UCSD-AML1 (cell line): ENCODE results near the gene CARD14.
"Not testable (repeated sequence)": the region's sequence is repeated elsewhere in the genome, so short reads cannot be mapped to it uniquely, and the experiment has no call there.

Source experiments
- DNase-seq: peaks from one replicate; lab custom pipeline; 2025; ENCODE audit not compliant: unreplicated experiment; lab: John Stamatoyannopoulos, UW

The CARD14 gene

GRCh38 chr17:80223142-80223815 lies 53.4 kb downstream of the CARD14 start:
- DNase-seq: no peak

GRCh38 chr17:80223838-80224497 lies 54.1 kb downstream of the CARD14 start:
- no peak for DNase-seq

- no peak for DNase-seq
Measured at GRCh38 chr17:80224683-80225082, 54.9 kb downstream of the CARD14 start.

DNA sequence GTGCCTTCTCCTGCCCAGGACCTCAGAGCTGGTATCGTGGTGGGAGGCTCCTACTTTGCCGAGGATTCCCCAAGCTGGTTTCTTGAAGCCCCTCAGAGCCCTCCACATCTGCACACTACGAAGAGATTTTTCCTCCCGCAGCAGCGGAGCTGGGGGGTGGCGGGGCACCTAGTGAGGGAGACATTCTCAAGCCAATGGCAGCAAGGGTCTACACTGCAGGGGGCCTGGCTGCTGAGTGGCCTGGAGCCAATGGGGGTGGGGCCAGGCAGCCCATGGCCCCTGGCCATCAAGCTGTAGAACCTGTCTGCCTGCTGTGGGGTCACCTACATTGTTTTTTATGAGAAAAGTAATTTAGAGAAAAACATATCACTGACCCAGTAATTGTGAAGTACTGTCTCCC lies 55.4 kb downstream of the CARD14 start:
- no peak for DNase-seq

DNA sequence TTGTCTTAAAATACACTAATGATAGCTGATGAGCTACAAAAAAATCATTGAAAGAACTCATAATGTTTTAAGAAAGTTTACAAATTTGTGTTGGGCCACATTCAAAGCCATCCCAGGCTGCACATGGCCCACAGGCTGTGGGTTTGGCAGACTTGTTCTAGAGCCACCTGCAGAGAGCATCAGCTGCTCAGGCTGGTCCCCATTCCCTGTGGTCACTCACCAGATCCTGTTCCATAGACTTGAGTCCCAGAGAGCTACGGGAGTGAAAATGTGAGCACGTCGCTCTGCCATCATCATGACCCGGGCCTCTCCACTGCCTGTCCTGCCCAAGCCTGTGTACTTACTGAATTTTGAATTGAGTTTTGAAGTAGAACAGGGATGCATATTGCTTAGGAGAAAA lies 57.3 kb downstream of the CARD14 start:
- no peak for DNase-seq

DNA sequence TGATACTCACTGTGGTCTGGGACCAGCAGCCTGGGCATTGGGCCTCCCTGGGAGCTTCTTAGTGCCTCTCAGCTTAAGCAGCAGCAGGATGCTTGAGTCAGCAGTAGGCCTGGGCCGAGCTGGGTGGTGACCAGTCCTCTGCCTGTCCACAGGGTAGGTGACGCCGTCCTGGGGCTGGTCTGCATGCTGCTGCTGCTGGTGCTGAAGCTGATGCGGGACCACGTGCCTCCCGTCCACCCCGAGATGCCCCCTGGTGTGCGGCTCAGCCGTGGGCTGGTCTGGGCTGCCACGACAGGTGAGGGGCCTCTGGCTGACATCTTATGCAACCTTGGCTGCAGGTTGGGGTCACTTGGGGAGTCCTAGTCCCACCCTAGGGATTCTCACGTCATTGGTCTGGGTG lies 57.8 kb downstream of the CARD14 start:
- no peak for DNase-seq

DNA sequence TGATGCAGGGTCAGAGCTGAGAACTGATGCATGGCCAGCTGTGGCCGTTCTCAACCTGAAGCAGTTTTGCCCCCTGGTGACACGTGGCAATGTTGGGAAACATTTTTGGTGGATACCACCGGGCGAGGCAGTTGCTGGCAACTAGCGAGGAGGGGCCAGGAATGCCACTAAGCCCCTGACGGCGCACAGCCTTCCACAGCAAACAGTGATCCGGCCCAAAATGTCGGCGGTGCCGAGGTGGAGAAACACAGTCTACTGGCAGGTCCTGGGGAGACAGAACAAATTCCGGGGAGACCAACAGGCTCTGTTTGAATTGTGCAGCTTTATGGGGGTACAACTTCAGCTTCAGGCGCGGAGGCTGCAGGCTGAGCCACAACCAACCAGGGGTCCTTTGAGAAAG lies 58.6 kb downstream of the CARD14 start:
- no peak for DNase-seq

DNA sequence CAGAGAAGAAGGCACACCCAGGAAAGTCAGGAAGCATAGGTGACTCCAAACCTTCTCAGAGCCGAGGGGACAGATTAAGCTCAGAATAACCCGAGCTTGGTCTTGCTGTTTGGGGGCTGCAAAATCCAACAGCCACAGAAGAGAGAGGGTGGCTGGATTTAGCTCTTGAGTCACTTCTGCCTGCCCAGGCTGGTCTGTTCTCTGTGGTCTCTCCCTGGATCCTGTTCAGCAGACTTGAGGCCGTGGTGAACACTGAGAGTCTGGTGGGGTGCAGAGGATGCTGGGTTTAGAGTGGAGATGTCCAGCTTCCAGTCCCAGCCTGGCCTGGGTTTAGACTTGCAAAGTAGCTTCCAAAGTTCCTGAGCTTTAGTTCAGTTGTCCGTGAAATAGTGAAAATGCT lies 59.2 kb downstream of the CARD14 start:
- no peak for DNase-seq

GRCh38 chr17:80232438-80232837 lies 62.6 kb downstream of the CARD14 start:
- no peak for DNase-seq

DNA sequence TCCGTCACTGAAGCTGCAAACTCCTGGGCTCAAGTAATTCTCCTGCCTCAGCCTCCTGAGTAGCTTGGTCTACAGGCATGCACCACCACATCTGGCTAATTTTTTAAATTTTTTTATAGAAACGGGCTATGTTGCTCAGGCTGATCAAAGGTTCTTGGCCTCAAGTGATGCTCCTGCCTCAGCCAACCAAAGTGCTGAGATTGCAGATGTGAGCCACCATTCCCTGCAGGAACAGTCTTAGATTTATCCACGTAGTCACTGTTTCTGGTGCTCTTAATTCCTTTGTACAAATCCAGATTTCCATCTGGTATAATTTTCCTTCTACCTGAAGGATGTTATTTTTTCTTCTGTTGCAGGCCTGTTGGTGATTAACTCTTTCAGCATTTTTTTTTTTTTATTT lies 63.4 kb downstream of the CARD14 start:
- DNase-seq: no peak

- no peak for DNase-seq
Measured at GRCh38 chr17:80236911-80237310, 67.1 kb downstream of the CARD14 start.

DNA sequence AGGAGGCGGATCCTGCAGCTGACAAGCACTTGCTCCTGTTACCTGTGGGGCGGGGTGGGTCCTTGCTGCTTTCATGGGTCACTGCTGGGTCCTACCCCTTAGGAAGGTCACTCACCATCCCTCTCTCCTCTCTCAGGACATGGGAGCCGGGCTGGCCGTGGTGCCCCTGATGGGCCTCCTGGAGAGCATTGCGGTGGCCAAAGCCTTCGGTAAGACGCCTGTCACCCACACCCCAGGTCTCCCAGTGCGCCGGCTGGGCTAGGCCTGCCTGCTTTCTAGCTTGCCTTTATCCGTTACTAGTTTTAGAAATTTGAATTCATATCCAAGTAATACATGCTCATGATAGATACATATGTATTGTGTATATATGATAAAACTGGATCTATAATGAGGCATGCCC lies 67.6 kb downstream of the CARD14 start:
- DNase-seq: no peak

- DNase-seq: no peak
Measured at GRCh38 chr17:80242505-80242904, 72.7 kb downstream of the CARD14 start.

DNA sequence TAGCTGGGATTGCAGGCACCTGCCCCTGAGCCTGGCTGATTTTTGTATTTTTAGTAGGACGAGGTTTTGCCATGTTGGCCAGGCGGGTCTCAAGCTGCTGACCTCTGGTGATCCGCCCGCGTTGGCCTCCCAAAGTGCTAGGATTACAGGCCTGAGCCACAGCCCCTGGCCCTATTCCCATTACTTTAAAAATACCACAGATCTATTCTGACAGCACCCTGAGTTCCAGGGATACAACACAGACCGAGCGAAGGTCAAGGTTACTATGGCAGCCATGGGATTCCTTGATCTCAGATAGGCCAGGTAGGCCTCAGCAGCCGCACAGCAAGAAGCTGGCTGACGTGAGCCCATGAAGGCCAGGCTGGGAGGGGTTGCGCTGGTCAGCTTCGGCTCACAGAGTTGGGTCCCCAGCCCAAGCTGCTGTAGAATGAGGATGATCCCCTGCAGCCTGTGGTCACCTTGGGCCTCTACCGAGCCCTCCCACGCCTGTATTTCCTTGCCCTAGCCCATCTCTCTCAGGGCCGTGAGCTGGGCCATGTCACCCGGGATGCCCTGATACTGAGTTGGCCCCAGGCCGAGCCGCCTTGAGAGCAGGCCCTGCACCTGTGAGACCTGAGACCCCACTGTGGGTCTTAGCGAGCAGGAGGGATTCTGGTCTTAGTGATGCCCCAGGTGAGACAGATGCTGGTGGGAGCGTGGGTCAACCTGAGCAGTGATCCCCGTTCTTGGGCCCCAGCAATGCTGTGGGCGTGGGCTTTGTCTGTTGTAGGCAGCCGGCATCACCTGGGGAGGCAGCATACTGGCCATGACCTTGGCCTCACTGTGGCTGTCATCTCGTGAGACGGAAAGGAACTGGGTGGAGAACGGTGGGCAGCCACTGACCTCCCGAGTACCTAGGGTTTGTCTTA lies 74.0 kb downstream of the CARD14 start:
- no peak for DNase-seq

- DNase-seq: not testable (repeated sequence)
Measured at GRCh38 chr17:80244448-80244847, 74.6 kb downstream of the CARD14 start.

DNA sequence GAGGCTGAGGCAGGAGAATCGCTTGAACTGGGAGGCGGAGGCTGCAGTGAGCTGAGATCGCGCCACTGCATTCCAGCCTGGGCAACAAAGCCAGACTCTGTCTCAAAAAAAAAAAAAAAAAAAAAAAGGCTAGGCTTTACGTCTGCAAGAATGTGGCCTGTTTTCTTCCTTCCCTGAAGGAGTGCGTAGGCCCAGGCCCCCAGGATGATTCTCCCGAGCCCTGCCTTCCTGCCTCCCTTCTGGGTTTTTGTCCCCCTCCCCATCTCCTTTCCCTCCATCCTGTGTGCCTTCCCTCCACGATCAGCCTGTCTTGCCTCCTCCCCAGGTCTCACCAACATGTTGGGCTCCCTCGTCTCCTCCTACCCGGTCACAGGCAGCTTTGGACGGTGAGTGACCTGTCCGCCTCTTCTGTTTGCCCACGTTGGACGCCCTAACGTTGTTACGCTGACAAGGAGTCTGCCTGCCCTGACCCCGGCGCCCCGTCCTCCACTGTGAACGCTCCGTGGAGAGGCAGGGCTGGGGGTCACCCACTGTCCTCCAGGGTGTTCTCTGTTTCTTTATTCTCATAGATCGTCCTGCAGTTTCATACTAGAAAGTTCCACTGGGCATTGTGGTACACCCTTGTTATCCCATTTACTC lies 75.2 kb downstream of the CARD14 start:
- DNase-seq: no peak

DNA sequence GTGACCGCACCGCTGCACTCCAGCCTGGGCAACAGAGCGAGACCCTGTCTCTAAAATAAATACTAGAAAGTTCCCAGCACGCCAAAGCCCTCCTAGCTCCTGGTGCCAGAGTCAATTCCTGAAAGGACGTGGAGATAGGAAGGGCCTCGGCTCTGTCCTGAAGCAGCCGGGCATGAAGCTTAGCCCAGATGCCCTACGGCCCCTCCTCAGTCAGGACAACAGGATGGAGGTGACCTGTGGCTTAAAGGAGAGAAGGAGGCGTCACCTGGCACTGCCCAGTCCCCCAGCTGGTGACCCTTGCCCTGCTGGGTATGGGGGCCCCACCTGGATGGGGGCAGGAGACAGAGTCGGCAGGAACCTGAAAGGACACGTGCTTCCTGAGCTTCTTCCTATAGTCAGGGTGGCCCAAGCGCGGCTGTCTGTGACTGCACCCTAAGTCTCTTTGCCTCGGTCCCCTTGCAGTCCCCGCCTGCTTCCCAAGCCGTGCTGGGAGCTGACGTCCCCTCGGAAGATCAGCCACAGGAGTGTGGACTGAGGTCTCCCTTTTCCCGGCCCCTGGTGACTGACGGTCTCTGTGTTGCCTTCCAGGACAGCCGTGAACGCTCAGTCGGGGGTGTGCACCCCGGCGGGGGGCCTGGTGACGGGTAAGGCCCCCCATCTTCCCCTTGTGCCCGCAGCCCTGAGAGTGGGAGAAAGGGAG lies 75.9 kb downstream of the CARD14 start:
- DNase-seq: no peak

GRCh38 chr17:80246266-80246681 lies 76.4 kb downstream of the CARD14 start:
- no peak for DNase-seq

DNA sequence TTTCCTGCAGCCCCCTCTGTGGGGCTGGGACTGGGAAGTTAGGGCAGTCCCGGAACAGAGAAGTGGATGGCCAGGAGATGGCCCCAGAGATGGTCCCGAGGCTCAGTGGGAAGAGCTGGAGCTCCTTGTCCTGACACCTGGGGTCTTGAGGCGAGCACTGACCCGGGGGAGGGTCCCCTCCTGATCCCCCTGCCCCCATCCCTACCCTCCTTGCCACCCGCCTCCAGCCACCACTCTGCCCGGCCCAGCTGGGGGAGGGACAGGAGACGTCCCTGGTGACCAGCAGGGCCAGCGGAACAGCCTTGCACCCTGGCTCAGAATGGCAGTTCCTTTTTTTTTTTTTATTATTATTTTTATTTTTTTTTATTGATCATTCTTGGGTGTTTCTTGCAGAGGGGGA lies 76.9 kb downstream of the CARD14 start:
- no peak for DNase-seq

DNA sequence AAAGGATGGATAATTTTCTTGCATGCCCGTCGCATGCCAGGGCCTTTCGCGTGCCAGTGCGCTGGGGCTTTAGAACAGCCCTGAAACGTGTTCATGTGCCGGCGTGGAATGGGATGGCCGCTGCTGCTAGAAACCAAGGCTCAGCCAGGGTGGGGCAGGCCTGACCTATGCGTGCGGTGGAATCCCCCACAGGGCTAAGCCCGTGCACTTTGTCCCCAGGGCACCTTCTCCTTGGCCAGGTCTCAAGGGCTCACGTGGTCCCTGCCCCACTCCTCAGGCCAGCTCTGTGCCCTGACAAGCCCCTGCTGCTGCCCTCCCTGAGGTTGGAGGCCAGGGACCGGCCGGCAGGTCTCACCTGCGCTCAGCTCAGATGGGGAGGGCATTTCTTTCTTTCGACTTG lies 77.7 kb downstream of the CARD14 start:
- DNase-seq: no peak
